K562 (cell line): ENCODE results near the gene SHISAL1. TPM values are rescaled to one million over a fixed set of nuclear protein-coding genes. Genes with fewer than 3 reads are reported as not detected.

Experiments
- ATAC-seq: fragments of 200-7000 bp; cut with Tn5 transposase; 3 replicates; pipeline ENCODE4 v1.9.1; 2020; ENCODE audit warnings: moderate library complexity
- BruUV-seq: library from RNA; stranded (reverse); fragments of 400-500 nt; replicated peaks from 2 replicates; lab custom pipeline; 2021; lab: Mats Ljungman, UMichigan
- CTCF ChIA-PET: fragments of 300-600 bp; formaldehyde crosslinking; extraction: SDS; loops from one replicate; lab custom pipeline; 2021; ENCODE audit warnings: low intra/inter-chr PET ratio; lab: Yijun Ruan, JAX
- POLR2A ChIA-PET: fragments of 300-600, 350-650 bp; sonication (Branson Sonifier 250); formaldehyde crosslinking; extraction: SDS; loops from one replicate; lab custom pipeline; 2021; ENCODE audit warnings: antibody characterized with exemption, inconsistent platforms; lab: Yijun Ruan, JAX
- DNase-seq, 4 experiments: peaks; one replicate each; pipeline versions ENCODE4 v3.0.0 to v3.0.0-alpha.2; 2011 to 2018; ENCODE audit warnings: low spot score in 3 of 4, mixed read lengths in 3 of 4; ENCODE audit errors: extremely low read depth in 1 of 4
- FAIRE-seq: peaks from 2 replicates; lab custom pipeline; 2011; peaks lifted over from hg19 to GRCh38; lab: Jason Lieb, UNC
- H2AFZ ChIP-seq: 2 replicates; pipeline ENCODE4 v1.6.0; 2011; ENCODE audit warnings: low read depth, low read length, control low read depth, inconsistent platforms
- H3K27ac ChIP-seq: fragments of 200-600 bp; 3 replicates; pipeline ENCODE4 v1.8.0; 2011; ENCODE audit warnings: low read depth, mild to moderate bottlenecking, control low read depth, inconsistent platforms, low read length, moderate library complexity, mixed read lengths; ENCODE audit errors: extremely low read depth
- H3K27me3 ChIP-seq, 2 experiments: fragments of 300-600 bp in 1 of 2; 2 replicates in 1 of 2; 3 replicates in 1 of 2; pipeline versions ENCODE4 v1.6.0 to v1.8.0; 2011; ENCODE audit warnings: inconsistent platforms in 2 of 2, low read length in 2 of 2, mild to moderate bottlenecking in 1 of 2, mixed read lengths in 1 of 2, moderate library complexity in 1 of 2; ENCODE audit not compliant: control insufficient read depth in 2 of 2, insufficient read depth in 2 of 2
- H3K36me3 ChIP-seq: fragments of 300-600 bp; 3 replicates; pipeline ENCODE4 v1.8.0; 2011; ENCODE audit warnings: mild to moderate bottlenecking, low read length, inconsistent platforms; ENCODE audit not compliant: control insufficient read depth, insufficient read depth
- H3K4me1 ChIP-seq, 2 experiments: fragments of 200-600 bp in 1 of 2; replicated peaks in 1 of 2; 2 replicates in 1 of 2; 3 replicates in 1 of 2; pipeline versions ENCODE4 v1.5.1 to v1.8.0; 2011; ENCODE audit warnings: inconsistent platforms in 2 of 2, low read length in 2 of 2, mild to moderate bottlenecking in 1 of 2, mixed read lengths in 1 of 2, moderate library complexity in 1 of 2; ENCODE audit not compliant: control insufficient read depth in 2 of 2, insufficient read depth in 2 of 2
- H3K4me2 ChIP-seq: 2 replicates; pipeline ENCODE4 v1.6.1; 2011; ENCODE audit warnings: low read length, control low read depth, inconsistent platforms, mixed read lengths; ENCODE audit not compliant: insufficient read depth
- H3K4me3 ChIP-seq: fragments of 200-600 bp; sonication (generic), shearing (Covaris generic); 2 replicates; pipeline ENCODE4 v1.5.1; 2016; ENCODE audit warnings: control low read depth, inconsistent platforms
- H3K79me2 ChIP-seq: fragments of 200-600 bp; 3 replicates; pipeline ENCODE4 v1.8.0; 2011; ENCODE audit warnings: low read length, inconsistent platforms; ENCODE audit not compliant: control insufficient read depth, insufficient read depth
- H3K9ac ChIP-seq, 2 experiments: 2 replicates each; pipeline versions ENCODE4 v1.6.0 to v1.6.1; 2011; ENCODE audit warnings: low read depth in 2 of 2, low read length in 2 of 2, control low read depth in 1 of 2, inconsistent platforms in 1 of 2, mild to moderate bottlenecking in 1 of 2, mixed read lengths in 1 of 2; ENCODE audit not compliant: insufficient read depth in 1 of 2
- H3K9me1 ChIP-seq: one replicate; pipeline ENCODE4 v1.6.0; 2011; ENCODE audit warnings: inconsistent platforms, mild to moderate bottlenecking, low read length, moderate library complexity; ENCODE audit not compliant: control insufficient read depth, insufficient read depth
- H3K9me3 ChIP-seq: replicated peaks from 2 replicates; pipeline ENCODE4 v1.5.1; 2011; ENCODE audit warnings: low read depth, low read length, inconsistent platforms; ENCODE audit not compliant: control insufficient read depth, insufficient read depth
- H4K20me1 ChIP-seq: replicated peaks from 2 replicates; pipeline ENCODE4 v1.6.1; 2011; ENCODE audit warnings: low read length, inconsistent platforms, mixed read lengths; ENCODE audit not compliant: control insufficient read depth, insufficient read depth
- ARHGAP35 ChIP-seq: fragments of 450-650 bp; IDR thresholded peaks from 2 replicates; pipeline ENCODE4 v1.6.1; 2018; ENCODE audit not compliant: partially characterized antibody
- DNMT1 ChIP-seq: fragments of 450-650 bp; IDR thresholded peaks from 2 replicates; pipeline ENCODE4 v1.6.1; 2016; ENCODE audit warnings: antibody characterized with exemption, mild to moderate bottlenecking
- FOS ChIP-seq: IDR thresholded peaks from 3 replicates; pipeline ENCODE4 v1.6.1; 2011; ENCODE audit not compliant: insufficient read length; ENCODE audit errors: extremely low read depth
- HNRNPH1 ChIP-seq: fragments of 200-400 bp; formaldehyde crosslinking; optimal IDR thresholded peaks from 2 replicates; pipeline ENCODE3; 2017; ENCODE audit warnings: low read depth, mild to moderate bottlenecking, low read length, moderate library complexity
- JUND ChIP-seq, 2 experiments: IDR thresholded peaks; 2 replicates in 1 of 2; 3 replicates in 1 of 2; pipeline ENCODE4 v1.6.1; 2011; ENCODE audit warnings: borderline replicate concordance in 2 of 2, low read depth in 2 of 2, low read length in 2 of 2, improper control_type of control experiment in 1 of 2, missing biosample characterization in 1 of 2, missing genetic modification characterization in 1 of 2, missing genetic modification reagents in 1 of 2
- KLF1 ChIP-seq: fragments of 450-650 bp; IDR thresholded peaks from 2 replicates; pipeline ENCODE4 v1.6.1; 2016; ENCODE audit warnings: missing genetic modification characterization, missing compliant biosample characterization
- MAFF ChIP-seq: IDR thresholded peaks from 2 replicates; pipeline ENCODE4 v1.6.1; 2012; ENCODE audit warnings: low read length, improper control_type of control experiment
- NCOA4 ChIP-seq: fragments of 450-650 bp; IDR thresholded peaks from 2 replicates; pipeline ENCODE4 v1.6.1; 2018; ENCODE audit warnings: mild to moderate bottlenecking; ENCODE audit not compliant: partially characterized antibody
- RBM25 ChIP-seq: fragments of 200-400 bp; formaldehyde crosslinking; IDR thresholded peaks from 2 replicates; pipeline ENCODE4 v1.6.1; 2018; ENCODE audit warnings: low read length, low read depth, moderate library complexity; ENCODE audit not compliant: severe bottlenecking
- RHOXF2B ChIP-seq: fragments of 250-450 bp; sonication (Bioruptor Pico); conservative IDR thresholded peaks from 2 replicates; pipeline ENCODE4 v1.5.1; 2021
- TCF3 ChIP-seq: sonication (generic); formaldehyde crosslinking; IDR thresholded peaks from 2 replicates; pipeline ENCODE4 v1.4.0; 2020; ENCODE audit warnings: mild to moderate bottlenecking, missing genetic modification reagents
- WHSC1 ChIP-seq: IDR thresholded peaks from one replicate; pipeline ENCODE4 v1.6.1; 2012; ENCODE audit warnings: low read length, control low read depth, inconsistent platforms
- ZEB2 ChIP-seq: fragments of 450-650 bp; IDR thresholded peaks from 2 replicates; pipeline ENCODE4 v1.6.1; 2016
- ZNF668 ChIP-seq: fragments of 250-450 bp; sonication (Bioruptor Pico); IDR thresholded peaks from 2 replicates; pipeline ENCODE4 v1.8.0; 2022; ENCODE audit warnings: mild to moderate bottlenecking, inconsistent platforms
- WGBS: fragments of 100-300 bp; shearing (Covaris generic); methylation state at CpG from one replicate; pipeline ENCODE4 v1.1.6; 2016; ENCODE audit warnings: low coverage, mixed read lengths; ENCODE audit not compliant: insufficient coverage; ENCODE audit errors: missing lambda C conversion rate; 5-methylcytosine and 5-hydroxymethylcytosine counted together
- in situ Hi-C: fragments of 300-500 bp; cut with MboI; formaldehyde crosslinking; loops from 4 replicates; pipeline ENCODE4 v1.15.0; 2018; ENCODE audit warnings: inconsistent platforms, mixed read lengths
- intact Hi-C: fragments of 100-400 bp; cut with micrococcal nuclease; formaldehyde crosslinking; loops from 2 replicates; pipeline ENCODE4 v1.14.2; 2022
- polyA plus RNA-seq, 8 experiments: library from polyadenylated mRNA; depleted of rRNA in 4 of 8; stranded (reverse) in 5 of 8; unstranded in 3 of 8; fragments of >200 nt; fragmentation: Nextera tagmentation in 2 of 8; fragmentation: Illumina TruSeq in 1 of 8; extraction: Ambion mirVana in 2 of 8; extraction: Trizol in 1 of 8; gene quantifications; 2 replicates each; pipeline versions ENCODE4 v1.2.1 to v1.2.3, GENCODE V29; 2011 to 2014; ENCODE audit warnings: inconsistent platforms in 1 of 8, missing spikeins in 1 of 8
- total RNA-seq, 7 experiments: library from RNA; depleted of rRNA in 6 of 7; stranded (reverse); fragments of >200 nt in 6 of 7; fragmentation: Illumina TruSeq in 2 of 7; extraction: Trizol in 2 of 7; gene quantifications; 2 replicates each; pipeline versions ENCODE4 v1.2.1 to v1.2.3, GENCODE V29; 2011 to 2021; ENCODE audit warnings: low replicate concordance in 1 of 7
- TF ChIP-seq, protein P1 (sequence below): fragments of 250-450 bp; sonication (Bioruptor Pico); IDR thresholded peaks from 2 replicates; pipeline ENCODE4 v1.9.0; 2021; ENCODE audit warnings: mild to moderate bottlenecking
- TF ChIP-seq, protein P2 (sequence below): fragments of 450-650 bp; IDR thresholded peaks from one replicate; pipeline ENCODE4 v1.6.1; 2018; ENCODE audit warnings: mild to moderate bottlenecking, moderate library complexity; ENCODE audit not compliant: partially characterized antibody
- TF ChIP-seq, protein P3 (sequence below): fragments of 450-650 bp; IDR thresholded peaks from 2 replicates; pipeline ENCODE4 v1.6.1; 2016; ENCODE audit warnings: borderline replicate concordance
- TF ChIP-seq, protein P4 (sequence below): IDR thresholded peaks from 2 replicates; pipeline ENCODE4 v1.6.1; 2014; ENCODE audit warnings: antibody characterized with exemption

SHISAL1 gene
- total and polyA plus RNA-seq, 9 of the 15 experiments (the other 6 are each of a cell fraction or from before 2014, with no cell fraction given), result not detected

DNA sequence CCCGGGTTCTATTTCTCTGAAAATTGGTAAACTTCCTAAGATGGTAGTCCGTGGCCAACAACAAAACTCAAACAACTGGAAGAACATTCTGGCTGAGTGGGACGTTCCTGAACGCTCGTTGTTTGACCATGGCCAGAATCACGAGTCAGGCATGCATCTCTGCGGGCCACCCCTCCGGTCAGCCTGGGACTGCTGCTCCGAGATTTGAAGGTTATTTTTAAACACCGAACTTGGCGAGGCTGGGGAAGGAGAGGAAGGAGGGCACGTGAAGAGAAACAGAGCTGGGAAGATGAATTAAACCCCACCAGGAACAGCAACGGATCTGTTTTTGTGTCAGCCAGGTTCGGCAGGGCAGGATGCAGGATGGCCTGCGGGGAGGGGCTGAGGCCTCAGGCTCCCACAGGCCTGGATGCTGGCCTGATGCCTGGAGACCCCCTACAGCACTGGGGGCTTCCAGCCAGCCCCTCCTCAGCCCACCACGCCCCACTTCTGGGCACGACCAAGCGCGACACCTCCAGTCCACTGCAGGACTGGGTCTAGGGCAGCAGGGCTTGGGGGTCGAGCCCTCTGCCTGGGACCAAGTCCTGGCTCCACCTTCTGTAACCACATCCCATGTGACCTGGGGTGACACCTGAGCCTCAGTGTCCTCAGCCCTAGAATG lies 5.1 kb downstream of the SHISAL1 start:
- WGBS, result under 1% methylated on average over 19 of the region's 20 CpGs
- H3K4me2 ChIP-seq, result no peak overlapping the region
- no peak for TF ChIP-seq RBM25
- TF ChIP-seq, protein P1, sequence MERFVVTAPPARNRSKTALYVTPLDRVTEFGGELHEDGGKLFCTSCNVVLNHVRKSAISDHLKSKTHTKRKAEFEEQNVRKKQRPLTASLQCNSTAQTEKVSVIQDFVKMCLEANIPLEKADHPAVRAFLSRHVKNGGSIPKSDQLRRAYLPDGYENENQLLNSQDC (CRISPR knock-in tag), result no peak
- no peak for TF ChIP-seq TCF3
- no peak for TF ChIP-seq MAFF
- TF ChIP-seq, protein P2, sequence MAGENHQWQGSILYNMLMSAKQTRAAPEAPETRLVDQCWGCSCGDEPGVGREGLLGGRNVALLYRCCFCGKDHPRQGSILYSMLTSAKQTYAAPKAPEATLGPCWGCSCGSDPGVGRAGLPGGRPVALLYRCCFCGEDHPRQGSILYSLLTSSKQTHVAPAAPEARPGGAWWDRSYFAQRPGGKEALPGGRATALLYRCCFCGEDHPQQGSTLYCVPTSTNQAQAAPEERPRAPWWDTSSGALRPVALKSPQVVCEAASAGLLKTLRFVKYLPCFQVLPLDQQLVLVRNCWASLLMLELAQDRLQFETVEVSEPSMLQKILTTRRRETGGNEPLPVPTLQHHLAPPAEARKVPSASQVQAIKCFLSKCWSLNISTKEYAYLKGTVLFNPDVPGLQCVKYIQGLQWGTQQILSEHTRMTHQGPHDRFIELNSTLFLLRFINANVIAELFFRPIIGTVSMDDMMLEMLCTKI, result no peak
- no peak for TF ChIP-seq WHSC1
- TF ChIP-seq FOS, result no peak
- TF ChIP-seq KLF1 (tag), result no peak
- no peak for TF ChIP-seq JUND (IDR thresholded peaks at IDR 0.05; ENCODE audit: borderline replicate concordance, low read depth, low read length)
- TF ChIP-seq JUND (tag; IDR thresholded peaks at IDR 0.05; ENCODE audit: borderline replicate concordance, low read depth, low read length), result no peak
- TF ChIP-seq ARHGAP35, result no peak
- TF ChIP-seq, protein P3, sequence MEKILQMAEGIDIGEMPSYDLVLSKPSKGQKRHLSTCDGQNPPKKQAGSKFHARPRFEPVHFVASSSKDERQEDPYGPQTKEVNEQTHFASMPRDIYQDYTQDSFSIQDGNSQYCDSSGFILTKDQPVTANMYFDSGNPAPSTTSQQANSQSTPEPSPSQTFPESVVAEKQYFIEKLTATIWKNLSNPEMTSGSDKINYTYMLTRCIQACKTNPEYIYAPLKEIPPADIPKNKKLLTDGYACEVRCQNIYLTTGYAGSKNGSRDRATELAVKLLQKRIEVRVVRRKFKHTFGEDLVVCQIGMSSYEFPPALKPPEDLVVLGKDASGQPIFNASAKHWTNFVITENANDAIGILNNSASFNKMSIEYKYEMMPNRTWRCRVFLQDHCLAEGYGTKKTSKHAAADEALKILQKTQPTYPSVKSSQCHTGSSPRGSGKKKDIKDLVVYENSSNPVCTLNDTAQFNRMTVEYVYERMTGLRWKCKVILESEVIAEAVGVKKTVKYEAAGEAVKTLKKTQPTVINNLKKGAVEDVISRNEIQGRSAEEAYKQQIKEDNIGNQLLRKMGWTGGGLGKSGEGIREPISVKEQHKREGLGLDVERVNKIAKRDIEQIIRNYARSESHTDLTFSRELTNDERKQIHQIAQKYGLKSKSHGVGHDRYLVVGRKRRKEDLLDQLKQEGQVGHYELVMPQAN, result no peak
- no peak for TF ChIP-seq HNRNPH1
- TF ChIP-seq NCOA4, result no peak
- TF ChIP-seq DNMT1, result no peak
- TF ChIP-seq, protein P4, sequence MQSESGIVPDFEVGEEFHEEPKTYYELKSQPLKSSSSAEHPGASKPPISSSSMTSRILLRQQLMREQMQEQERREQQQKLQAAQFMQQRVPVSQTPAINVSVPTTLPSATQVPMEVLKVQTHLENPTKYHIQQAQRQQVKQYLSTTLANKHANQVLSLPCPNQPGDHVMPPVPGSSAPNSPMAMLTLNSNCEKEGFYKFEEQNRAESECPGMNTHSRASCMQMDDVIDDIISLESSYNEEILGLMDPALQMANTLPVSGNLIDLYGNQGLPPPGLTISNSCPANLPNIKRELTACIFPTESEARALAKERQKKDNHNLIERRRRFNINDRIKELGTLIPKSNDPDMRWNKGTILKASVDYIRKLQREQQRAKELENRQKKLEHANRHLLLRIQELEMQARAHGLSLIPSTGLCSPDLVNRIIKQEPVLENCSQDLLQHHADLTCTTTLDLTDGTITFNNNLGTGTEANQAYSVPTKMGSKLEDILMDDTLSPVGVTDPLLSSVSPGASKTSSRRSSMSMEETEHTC, result no peak
- TF ChIP-seq ZNF668, result no peak
- no peak for TF ChIP-seq RHOXF2B (CRISPR knock-in tag)
- no peak for TF ChIP-seq ZEB2

More for the DNA sequence above, 5.1 kb downstream of the SHISAL1 start:
- POLR2A ChIA-PET, result interaction anchor here (0.8 kb wide), 1 partner anchor 15 kb away, joined by 3 read pairs; no protein-coding TSS in a partner anchor
- Histone ChIP-seq H3K36me3 (no peaks in the 10 kb centered on the region), H3K9ac (no peak overlapping the region), H3K27ac (no peak overlapping the region), H4K20me1 (peaks cover 3% of the 10 kb centered on the region; the same call in 1 of the 2 replicates), H3K4me3 (no peak overlapping the region), H2AFZ (no peak overlapping the region), H3K9me3 (no peaks in the 10 kb centered on the region), H3K79me2 (no peaks in the 10 kb centered on the region), H3K9me1 (no peaks in the 10 kb centered on the region), H3K27me3 (peaks cover 2 to 22% of the 10 kb centered on the region in 2 experiments; a peak in 1 of 5 replicates), H3K4me1 (no peaks in the 10 kb centered on the region; a peak in 1 of 5 replicates)
- no peak for ATAC-seq
- intact Hi-C loops, result no loop called here
- no peak for FAIRE-seq
- no peak for DNase-seq
- in situ Hi-C loops, result no loop called here
- BruUV-seq, result no TSS peak
- CTCF ChIA-PET, result no interaction called here
